HAP-1 (cell line): Measurements from ENCODE around the gene NTRK2.
"Not testable (repeated sequence)": the region's sequence is repeated elsewhere in the genome, so short reads cannot be mapped to it uniquely, and the experiment has no call there.

ENCODE experiments used
- DNase-seq, 2 experiments: peaks; one replicate each; pipeline ENCODE4 v3.0.0-alpha.2; 2016 to 2020; ENCODE audit warnings: low spot score in 2 of 2
- H3K27me3 ChIP-seq: fragments of 250-450 bp; sonication (Bioruptor Pico); 2 replicates; pipeline ENCODE4 v1.5.1; 2020; ENCODE audit warnings: low read depth, mild to moderate bottlenecking, moderate library complexity
- H3K36me3 ChIP-seq: fragments of 250-450 bp; sonication (Bioruptor Pico); replicated peaks from 2 replicates; pipeline ENCODE4 v1.5.1; 2020; ENCODE audit warnings: mild to moderate bottlenecking
- H3K4me1 ChIP-seq: fragments of 250-450 bp; sonication (Bioruptor Pico); 2 replicates; pipeline ENCODE4 v1.5.1; 2020; ENCODE audit warnings: mild to moderate bottlenecking
- H3K4me3 ChIP-seq: fragments of 250-450 bp; sonication (Bioruptor Pico); 2 replicates; pipeline ENCODE4 v1.5.1; 2020; ENCODE audit warnings: mild to moderate bottlenecking, moderate library complexity
- H3K9me3 ChIP-seq: fragments of 250-450 bp; sonication (Bioruptor Pico); 2 replicates; pipeline ENCODE4 v1.5.1; 2020; ENCODE audit warnings: mild to moderate bottlenecking, moderate library complexity
- in situ Hi-C: fragments of 300-500 bp; cut with MboI; formaldehyde crosslinking; loops from 3 replicates; pipeline ENCODE4 v1.14.3; 2020; ENCODE audit warnings: low sequenced_read_pairs, inconsistent platforms, mixed read lengths

The NTRK2 gene

DNA sequence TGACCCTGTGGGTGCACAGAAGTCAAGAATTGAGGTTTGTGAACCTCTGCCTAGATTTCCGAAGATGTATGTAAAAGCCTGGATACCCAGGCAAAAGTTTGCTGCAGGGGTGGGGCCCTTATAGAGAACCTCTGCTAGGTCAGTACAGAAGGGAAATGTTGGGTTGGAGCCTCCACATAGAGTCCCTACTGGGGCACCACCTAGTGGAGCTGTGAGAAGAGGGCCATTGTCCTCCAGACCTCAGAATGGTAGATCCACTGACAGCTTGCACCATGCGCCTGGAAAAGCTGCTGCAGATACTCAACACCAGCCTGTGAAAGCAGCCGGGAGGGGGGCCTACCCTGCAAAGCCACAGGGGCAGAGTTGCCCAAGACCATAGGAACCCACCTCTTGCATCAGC lies 399.9 kb downstream of the NTRK2 start:
- in situ Hi-C loops, H3K27me3 ChIP-seq, H3K36me3 ChIP-seq, H3K4me3 ChIP-seq, H3K9me3 ChIP-seq, H3K4me1 ChIP-seq: not testable (repeated sequence)
- DNase-seq = peak in 1 of 2 experiments; percentile 7
